Keratinocyte (primary cell): Measurements from ENCODE around the gene DCLK1.

Experiments used
- EZH2 ChIP-seq: IDR thresholded peaks from one replicate; pipeline ENCODE4 v1.6.1; 2012; ENCODE audit warnings: inconsistent platforms, mild to moderate bottlenecking, low read length, moderate library complexity
- TF ChIP-seq, protein P1 (sequence below), 3 experiments: IDR thresholded peaks in 1 of 3; conservative IDR thresholded peaks in 1 of 3; optimal IDR thresholded peaks in 1 of 3; 2 replicates in 2 of 3; 3 replicates in 1 of 3; pipeline versions ENCODE3 to v1.5.1; 2011; ENCODE audit warnings: low read length in 3 of 3, mild to moderate bottlenecking in 3 of 3, moderate library complexity in 2 of 3, control low read depth in 1 of 3, inconsistent platforms in 1 of 3; ENCODE audit not compliant: insufficient read depth in 2 of 3; ENCODE audit errors: extremely low read depth in 1 of 3

DNA sequence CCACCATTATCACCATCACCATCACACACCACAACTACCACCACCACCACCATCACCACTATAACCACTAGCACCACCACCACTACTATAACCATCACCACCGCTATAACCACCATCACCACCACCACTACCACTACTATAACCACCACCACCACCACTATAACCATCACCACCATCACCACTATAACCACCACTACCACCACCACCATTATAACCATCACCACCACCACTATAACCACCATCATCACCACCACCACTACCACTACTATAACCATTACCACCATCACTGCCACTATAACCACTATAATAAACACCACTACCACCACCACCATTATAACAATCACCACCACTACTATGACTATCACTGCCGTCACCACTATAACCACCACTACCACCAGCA, 173.2 kb downstream of the DCLK1 start:
- TF ChIP-seq, protein P1, sequence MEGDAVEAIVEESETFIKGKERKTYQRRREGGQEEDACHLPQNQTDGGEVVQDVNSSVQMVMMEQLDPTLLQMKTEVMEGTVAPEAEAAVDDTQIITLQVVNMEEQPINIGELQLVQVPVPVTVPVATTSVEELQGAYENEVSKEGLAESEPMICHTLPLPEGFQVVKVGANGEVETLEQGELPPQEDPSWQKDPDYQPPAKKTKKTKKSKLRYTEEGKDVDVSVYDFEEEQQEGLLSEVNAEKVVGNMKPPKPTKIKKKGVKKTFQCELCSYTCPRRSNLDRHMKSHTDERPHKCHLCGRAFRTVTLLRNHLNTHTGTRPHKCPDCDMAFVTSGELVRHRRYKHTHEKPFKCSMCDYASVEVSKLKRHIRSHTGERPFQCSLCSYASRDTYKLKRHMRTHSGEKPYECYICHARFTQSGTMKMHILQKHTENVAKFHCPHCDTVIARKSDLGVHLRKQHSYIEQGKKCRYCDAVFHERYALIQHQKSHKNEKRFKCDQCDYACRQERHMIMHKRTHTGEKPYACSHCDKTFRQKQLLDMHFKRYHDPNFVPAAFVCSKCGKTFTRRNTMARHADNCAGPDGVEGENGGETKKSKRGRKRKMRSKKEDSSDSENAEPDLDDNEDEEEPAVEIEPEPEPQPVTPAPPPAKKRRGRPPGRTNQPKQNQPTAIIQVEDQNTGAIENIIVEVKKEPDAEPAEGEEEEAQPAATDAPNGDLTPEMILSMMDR (optimal IDR thresholded peaks at IDR 0.05 in 1 of 3, IDR thresholded peaks at IDR 0.05 in 1 of 3, conservative IDR thresholded peaks at IDR 0.05 in 1 of 3; ENCODE audit: extremely low read depth in 1 of 3, insufficient read depth in 2 of 3, low read length in 3 of 3), result no peak
- TF ChIP-seq EZH2, result no peak
